HEK293T (cell line): Measurements from ENCODE around the gene LRRC28.
A peak's percentile ranks its signal among the peaks of the same experiment; 100 is the strongest.

ENCODE experiments used
- CTCF ChIA-PET: fragments of 350-600 bp; formaldehyde crosslinking; extraction: SDS; loops from one replicate; lab custom pipeline; 2021; ENCODE audit warnings: antibody characterized with exemption, inconsistent platforms; lab: Yijun Ruan, JAX
- POLR2A ChIA-PET: fragments of 350-600 bp; formaldehyde crosslinking; extraction: SDS; loops from one replicate; lab custom pipeline; 2020; ENCODE audit warnings: antibody characterized with exemption, inconsistent platforms; lab: Yijun Ruan, JAX
- DNase-seq: peaks from one replicate; pipeline ENCODE4 v3.0.0; 2012; ENCODE audit warnings: mixed read lengths; ENCODE audit errors: extremely low spot score
- ARNT ChIP-seq: fragments of 450-650 bp; IDR thresholded peaks from 2 replicates; pipeline ENCODE4 v1.6.1; 2017; ENCODE audit warnings: mild to moderate bottlenecking
- BHLHE40 ChIP-seq: fragments of 450-650 bp; IDR thresholded peaks from 2 replicates; pipeline ENCODE4 v1.6.1; 2016; ENCODE audit warnings: mild to moderate bottlenecking, moderate library complexity, borderline replicate concordance
- CTBP1 ChIP-seq: fragments of 450-650 bp; IDR thresholded peaks from 2 replicates; pipeline ENCODE4 v1.6.1; 2016; ENCODE audit warnings: borderline replicate concordance
- ELF4 ChIP-seq: fragments of 450-650 bp; IDR thresholded peaks from 2 replicates; pipeline ENCODE4 v1.6.1; 2017; ENCODE audit warnings: antibody characterized with exemption
- FOXA1 ChIP-seq: fragments of 450-650 bp; IDR thresholded peaks from 2 replicates; pipeline ENCODE4 v1.6.1; 2016; ENCODE audit warnings: mild to moderate bottlenecking
- FOXK2 ChIP-seq: fragments of 450-650 bp; IDR thresholded peaks from 2 replicates; pipeline ENCODE4 v1.6.1; 2016; ENCODE audit warnings: mild to moderate bottlenecking
- FOXM1 ChIP-seq: fragments of 450-650 bp; IDR thresholded peaks from 2 replicates; pipeline ENCODE4 v1.6.1; 2017; ENCODE audit warnings: mild to moderate bottlenecking, borderline replicate concordance
- HDGF ChIP-seq: fragments of 450-650 bp; IDR thresholded peaks from 2 replicates; pipeline ENCODE4 v1.6.1; 2017; ENCODE audit warnings: antibody characterized with exemption, borderline replicate concordance
- L3MBTL2 ChIP-seq: fragments of 450-650 bp; conservative IDR thresholded peaks from 2 replicates; pipeline ENCODE4 v1.6.1; 2016; ENCODE audit warnings: mild to moderate bottlenecking
- LEF1 ChIP-seq: fragments of 450-650 bp; IDR thresholded peaks from 2 replicates; pipeline ENCODE4 v1.6.1; 2017; ENCODE audit warnings: mild to moderate bottlenecking, borderline replicate concordance
- NFRKB ChIP-seq: fragments of 450-650 bp; IDR thresholded peaks from 2 replicates; pipeline ENCODE4 v1.6.1; 2016; ENCODE audit warnings: mild to moderate bottlenecking, moderate library complexity
- SP1 ChIP-seq: fragments of 450-650 bp; IDR thresholded peaks from 2 replicates; pipeline ENCODE4 v1.6.1; 2017
- SUZ12 ChIP-seq: fragments of 450-650 bp; IDR thresholded peaks from 2 replicates; pipeline ENCODE4 v1.6.1; 2016; ENCODE audit warnings: mild to moderate bottlenecking
- TARDBP ChIP-seq: fragments of 450-650 bp; IDR thresholded peaks from 2 replicates; pipeline ENCODE4 v1.6.1; 2016
- ZNF384 ChIP-seq: fragments of 450-650 bp; IDR thresholded peaks from 2 replicates; pipeline ENCODE4 v1.6.1; 2016
- TF ChIP-seq, protein P1 (sequence below): fragments of 450-650 bp; IDR thresholded peaks from 2 replicates; pipeline ENCODE4 v1.6.1; 2016

Gene LRRC28

DNA sequence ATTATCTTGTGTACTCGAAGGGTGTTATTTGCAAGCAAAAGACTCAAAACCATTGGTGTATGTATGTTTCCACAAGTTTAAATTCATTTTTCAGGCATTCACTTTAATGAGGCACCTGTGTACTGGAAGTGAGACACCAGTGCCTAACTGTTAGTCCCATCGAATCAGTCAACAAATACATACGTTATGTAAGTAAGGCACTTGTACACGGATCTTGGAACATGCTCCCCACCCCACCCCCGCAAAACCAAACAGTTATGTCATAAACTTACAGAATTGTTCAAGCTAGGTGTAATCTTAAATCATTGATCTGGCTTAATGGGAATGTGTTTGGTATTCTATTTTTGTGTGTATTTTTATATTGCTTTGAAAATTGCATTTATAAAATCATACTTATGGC is 17.1 kb downstream of the LRRC28 start:
- no peak for DNase-seq
- POLR2A ChIA-PET: interaction anchor here (3.6 kb wide), 1 partner anchor 17 kb away, joined by 13 read pairs; the partner anchor contains the start of gene LRRC28
- CTCF ChIA-PET: interaction anchor here (0.7 to 1.5 kb wide), 2 partner anchors 436 to 1733 kb away, joined by 4 to 5 read pairs; no protein-coding TSS in a partner anchor
- TF ChIP-seq LEF1 (no peak), BHLHE40 (no peak), ELF4 (no peak), ARNT (no peak), ZNF384 (no peak), TARDBP (no peak), SP1 (no peak), FOXK2 (no peak), NFRKB (no peak), FOXA1 (no peak), CTBP1 (no peak), HDGF (no peak), SUZ12 (no peak), L3MBTL2 (no peak), FOXM1 (no peak)
- TF ChIP-seq, protein P1, sequence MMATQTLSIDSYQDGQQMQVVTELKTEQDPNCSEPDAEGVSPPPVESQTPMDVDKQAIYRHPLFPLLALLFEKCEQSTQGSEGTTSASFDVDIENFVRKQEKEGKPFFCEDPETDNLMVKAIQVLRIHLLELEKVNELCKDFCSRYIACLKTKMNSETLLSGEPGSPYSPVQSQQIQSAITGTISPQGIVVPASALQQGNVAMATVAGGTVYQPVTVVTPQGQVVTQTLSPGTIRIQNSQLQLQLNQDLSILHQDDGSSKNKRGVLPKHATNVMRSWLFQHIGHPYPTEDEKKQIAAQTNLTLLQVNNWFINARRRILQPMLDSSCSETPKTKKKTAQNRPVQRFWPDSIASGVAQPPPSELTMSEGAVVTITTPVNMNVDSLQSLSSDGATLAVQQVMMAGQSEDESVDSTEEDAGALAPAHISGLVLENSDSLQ: no peak

DNA sequence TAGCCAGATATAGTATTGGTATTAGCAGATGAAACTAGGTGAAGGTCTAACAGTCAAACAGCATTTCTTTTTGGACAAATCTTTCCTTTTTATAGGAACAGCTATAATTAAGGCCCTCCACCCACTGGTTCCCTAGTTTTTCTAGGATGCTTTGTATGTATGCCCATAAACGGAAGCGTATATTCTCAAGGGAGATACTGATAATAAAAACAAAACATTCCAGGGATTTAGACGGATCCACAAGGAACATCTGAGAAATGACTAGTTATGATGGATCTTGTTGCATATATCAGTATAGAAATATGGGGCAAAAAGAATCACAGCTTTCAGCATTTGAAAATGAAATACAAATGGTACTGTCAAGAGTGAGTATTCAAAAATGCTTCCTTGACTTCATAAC is 22.5 kb downstream of the LRRC28 start:
- ChIA-PET POLR2A (interaction anchor here (1.1 kb wide), 1 partner anchor 23 kb away, joined by 3 read pairs; the partner anchor contains the start of gene LRRC28), CTCF (interaction anchor here (0.6 to 4.5 kb wide), 9 partner anchors 18 to 1065 kb away, joined by 3 to 43 read pairs (median 3); partner anchors contain the start of genes LRRC28 and LYSMD4)
- DNase-seq: no peak
- TF ChIP-seq FOXA1: no peak
- TF ChIP-seq SP1: no peak
- TF ChIP-seq LEF1: no peak
- TF ChIP-seq FOXM1: no peak
- no peak for TF ChIP-seq FOXK2
- TF ChIP-seq ARNT: no peak
- no peak for TF ChIP-seq TARDBP
- TF ChIP-seq CTBP1: no peak
- TF ChIP-seq, protein P1: no peak
- TF ChIP-seq L3MBTL2: no peak
- TF ChIP-seq HDGF: no peak
- TF ChIP-seq BHLHE40: no peak
- no peak for TF ChIP-seq SUZ12
- TF ChIP-seq ELF4: no peak
- TF ChIP-seq NFRKB: no peak
- no peak for TF ChIP-seq ZNF384

DNA sequence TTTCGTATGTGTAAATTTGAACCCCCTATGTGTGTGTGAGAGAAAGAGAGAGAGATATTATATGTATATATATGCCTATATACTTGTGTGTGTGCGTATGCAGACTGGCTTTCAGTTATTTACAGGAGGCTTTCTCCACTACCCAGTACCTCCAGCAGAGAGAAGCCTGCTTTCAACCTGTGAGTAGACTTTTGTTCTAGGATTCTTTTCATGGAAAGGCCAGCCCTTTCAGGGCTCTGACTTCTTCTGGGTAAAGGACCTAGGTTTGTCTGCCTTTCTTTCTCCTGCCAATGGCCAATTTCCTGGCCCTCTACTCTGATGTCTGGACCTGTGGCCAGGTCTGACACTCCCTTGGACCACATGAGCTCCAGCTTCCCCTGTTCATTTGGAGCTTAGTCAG is 23.8 kb downstream of the LRRC28 start:
- no peak for DNase-seq
- ChIA-PET POLR2A (interaction anchor here (1.0 kb wide), 2 partner anchors 23 to 429 kb away, joined by 3 read pairs; partner anchors contain the start of gene LRRC28), CTCF (interaction anchor here (1.1 to 4.5 kb wide), 2 partner anchors 429 to 481 kb away, joined by 3 to 43 read pairs; no protein-coding TSS in a partner anchor)
- no peak for TF ChIP-seq ELF4
- no peak for TF ChIP-seq NFRKB
- TF ChIP-seq HDGF: no peak
- TF ChIP-seq FOXK2: no peak
- no peak for TF ChIP-seq FOXM1
- no peak for TF ChIP-seq CTBP1

DNA sequence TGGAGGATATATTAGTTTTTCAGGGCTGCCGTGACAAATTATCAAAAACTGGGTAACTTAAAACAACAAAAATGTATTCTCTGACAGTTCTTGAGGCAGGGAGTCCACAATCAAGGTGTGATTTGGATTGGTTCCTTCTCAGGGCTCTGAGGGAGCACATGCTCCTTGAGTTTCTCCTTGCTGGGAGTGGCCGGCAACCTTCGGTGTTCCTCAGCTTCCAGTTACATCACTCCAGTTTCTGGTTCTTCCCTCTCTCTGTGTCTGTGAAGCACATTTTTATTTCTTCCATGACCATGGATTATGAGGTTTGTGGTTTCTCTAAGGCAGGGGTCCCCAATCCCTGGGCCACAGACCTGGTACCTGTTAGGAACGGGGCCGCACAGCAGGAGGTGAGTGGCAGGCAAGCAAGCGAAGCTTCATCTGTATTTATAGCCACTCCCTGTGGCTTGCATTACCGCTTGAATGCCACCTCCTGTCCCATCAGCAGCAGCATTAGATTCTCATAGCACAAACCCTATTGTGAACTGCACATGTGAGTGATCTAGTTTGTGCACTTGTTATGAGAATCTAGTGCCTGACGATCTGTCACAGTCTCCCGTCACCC is 24.3 kb downstream of the LRRC28 start:
- ChIA-PET POLR2A (interaction anchor here (1.0 kb wide), 2 partner anchors 24 to 429 kb away, joined by 3 read pairs; partner anchors contain the start of gene LRRC28), CTCF (interaction anchor here (4.5 kb wide), 1 partner anchor 429 kb away, joined by 43 read pairs; no protein-coding TSS in a partner anchor)
- TF ChIP-seq FOXA1 (no peak), SUZ12 (no peak), NFRKB (no peak), SP1 (no peak), FOXM1 (no peak), FOXK2 (no peak), CTBP1 (no peak), L3MBTL2 (peak; percentile 55), HDGF (no peak), BHLHE40 (no peak), ZNF384 (no peak), LEF1 (no peak), ELF4 (no peak), TARDBP (no peak), ARNT (no peak)
- TF ChIP-seq, protein P1: peak; percentile 78
- DNase-seq: no peak

DNA sequence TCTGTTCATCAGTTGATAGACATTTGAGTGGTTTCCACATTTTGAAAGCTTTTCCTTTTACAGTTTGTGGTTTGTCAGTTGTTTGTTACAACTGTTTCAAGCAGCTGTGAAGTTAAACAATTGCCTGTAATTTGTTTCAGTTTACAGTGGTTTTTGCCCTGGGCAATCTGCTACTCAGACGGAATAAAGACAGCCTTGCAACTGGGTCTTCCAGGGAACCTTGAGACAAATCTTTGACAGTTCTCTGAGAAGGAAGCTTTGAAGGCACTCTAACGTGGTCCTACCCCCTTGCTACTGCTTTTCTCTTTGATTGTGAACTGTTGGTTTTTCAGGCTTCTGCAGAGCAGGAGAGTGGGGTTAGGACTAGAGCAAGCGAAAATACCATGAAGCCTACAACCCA is 28.0 kb downstream of the LRRC28 start:
- TF ChIP-seq ELF4 (no peak), TARDBP (no peak), CTBP1 (no peak)
- ChIA-PET CTCF (no interaction called here), POLR2A (no interaction called here)
- no peak for DNase-seq

DNA sequence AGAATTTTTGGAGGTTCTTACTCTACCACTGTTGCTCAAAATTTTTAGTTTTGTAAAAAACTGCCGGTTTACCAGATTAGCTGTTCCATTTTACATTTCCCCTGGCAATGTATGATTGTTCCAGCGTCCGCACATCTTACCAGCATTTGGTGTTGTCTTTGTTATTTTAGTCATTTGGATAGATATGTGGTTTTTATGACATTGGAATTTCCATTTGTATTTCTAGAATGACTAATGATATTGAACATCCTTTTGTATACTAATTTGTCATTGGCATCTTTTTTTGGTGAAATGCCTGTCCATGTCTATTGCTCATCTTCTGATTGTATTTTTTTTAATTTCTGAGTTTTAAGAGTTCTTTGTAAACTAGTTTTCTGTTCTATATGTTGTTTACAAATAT is 28.5 kb downstream of the LRRC28 start:
- POLR2A ChIA-PET: no interaction called here
- TF ChIP-seq, protein P1: no peak
- TF ChIP-seq L3MBTL2: no peak
- no peak for TF ChIP-seq HDGF
- TF ChIP-seq ZNF384: no peak
- no peak for TF ChIP-seq FOXM1
- TF ChIP-seq SP1: no peak
- no peak for TF ChIP-seq BHLHE40
- no peak for TF ChIP-seq FOXA1
- no peak for TF ChIP-seq LEF1
- no peak for TF ChIP-seq CTBP1
- TF ChIP-seq TARDBP: no peak
- TF ChIP-seq FOXK2: no peak
- no peak for TF ChIP-seq ELF4
- TF ChIP-seq SUZ12: no peak
- TF ChIP-seq NFRKB: no peak
- TF ChIP-seq ARNT: no peak
- no peak for DNase-seq
- CTCF ChIA-PET: no interaction called here
